Measurements from ENCODE around the gene BLID. TPM values are rescaled to one million over a fixed set of nuclear protein-coding genes. Genes with fewer than 3 reads are reported as not detected.

BLID gene
- total RNA-seq, 4 donors from 2014 or later = 1.7 to 6.5 (median 5.8) TPM

GRCh38 chr11:122139595-122139866 lies 23.5 kb upstream of the BLID start:
- DNase-seq (ENCODE audit: low spot score) = no peak
- no peak for ATAC-seq (ENCODE audit: low FRiP score)
- no peak for TF ChIP-seq CTCF (IDR thresholded peaks at IDR 0.05)

GRCh38 chr11:122138744-122139594 lies 23.0 kb upstream of the BLID start:
- ATAC-seq (ENCODE audit: low FRiP score) = no peak
- TF ChIP-seq CTCF (IDR thresholded peaks at IDR 0.05) = no peak
- DNase-seq (ENCODE audit: low spot score) = no peak

GRCh38 chr11:122137078-122137793 lies 21.2 kb upstream of the BLID start:
- DNase-seq (ENCODE audit: low spot score) (no peak), ATAC-seq (ENCODE audit: low FRiP score) (peak; percentile 79)
- no peak for TF ChIP-seq CTCF (IDR thresholded peaks at IDR 0.05)

- no peak for DNase-seq (ENCODE audit: low spot score)
- no peak for ATAC-seq (ENCODE audit: low FRiP score)
- TF ChIP-seq CTCF (IDR thresholded peaks at IDR 0.05) = no peak
These were observed 15.1 kb upstream of the BLID start for GRCh38 chr11:122131126-122131525.

GRCh38 chr11:122128146-122128545 lies 12.1 kb upstream of the BLID start:
- TF ChIP-seq CTCF (IDR thresholded peaks at IDR 0.05) = no peak
- ATAC-seq (ENCODE audit: low FRiP score) = no peak
- DNase-seq (ENCODE audit: low spot score) = no peak

GRCh38 chr11:122127020-122127419 lies 11.0 kb upstream of the BLID start:
- DNase-seq (ENCODE audit: low spot score) (no peak), ATAC-seq (ENCODE audit: low FRiP score) (no peak)
- no peak for TF ChIP-seq CTCF (IDR thresholded peaks at IDR 0.05)

All from omental fat pad (tissue), 4 donors.